ENCODE data around the gene SURF2.

The SURF2 gene

DNA sequence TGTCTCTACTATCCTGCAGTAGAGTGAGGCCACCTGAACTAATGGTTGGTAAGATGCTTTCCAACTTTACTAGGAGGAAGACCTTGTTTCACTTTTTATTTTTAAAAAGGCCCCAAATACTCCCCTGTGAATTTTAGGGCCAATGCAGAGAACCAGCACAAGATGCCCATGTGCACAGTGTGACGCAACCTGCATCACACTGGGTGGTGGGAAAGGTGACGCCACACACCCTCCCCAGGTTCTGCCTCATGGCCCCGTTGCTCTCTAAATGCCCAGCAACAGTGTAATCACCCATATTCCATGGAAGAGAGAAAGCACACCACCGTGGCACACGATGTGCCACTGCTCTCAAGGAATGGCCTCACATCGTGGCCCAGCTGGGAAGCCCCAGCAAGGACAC lies 13.1 kb downstream of the SURF2 start:
- H3K4me3 ChIP-seq (ENCODE audit: low read length, poor library complexity, severe bottlenecking), result peak overlapping the region; percentile 74
- H2AFZ ChIP-seq (ENCODE audit: low read length), result no peak overlapping the region
- peaks cover 16% of the 10 kb centered on the region for H3F3A ChIP-seq (ENCODE audit: low read depth)
- H3K4me2 ChIP-seq (ENCODE audit: low read depth, low read length, poor library complexity, severe bottlenecking), result peak overlapping the region; percentile 96
- H3K27me3 ChIP-seq (ENCODE audit: insufficient read depth, low read length, poor library complexity, severe bottlenecking), result no peaks in the 10 kb centered on the region
- H3K9ac ChIP-seq (ENCODE audit: low read depth, low read length, poor library complexity, severe bottlenecking), result peak overlapping the region; percentile 66
- H3K79me2 ChIP-seq (ENCODE audit: insufficient read depth, low read length), result peaks cover 98% of the 10 kb centered on the region
- peaks cover 46% of the 10 kb centered on the region; the same call in 1 of the 2 replicates for H3K36me3 ChIP-seq (ENCODE audit: insufficient read depth, low read length)
- no peaks in the 10 kb centered on the region for H3K9me3 ChIP-seq (ENCODE audit: insufficient read depth, low read depth, low read length)
- H3K4me1 ChIP-seq (ENCODE audit: insufficient read depth, low read length, poor library complexity, severe bottlenecking), result peaks cover 60% of the 10 kb centered on the region
- no peaks in the 10 kb centered on the region for H3K9me2 ChIP-seq (replicated peaks; ENCODE audit: low read depth, low read length)
- peaks cover 92% of the 10 kb centered on the region for H4K20me1 ChIP-seq (ENCODE audit: insufficient read depth, low read length, poor library complexity, severe bottlenecking)
- TF ChIP-seq EZH2phosphoT487 (IDR thresholded peaks at IDR 0.05; ENCODE audit: borderline replicate concordance), result no peak
- TF ChIP-seq, protein P1, sequence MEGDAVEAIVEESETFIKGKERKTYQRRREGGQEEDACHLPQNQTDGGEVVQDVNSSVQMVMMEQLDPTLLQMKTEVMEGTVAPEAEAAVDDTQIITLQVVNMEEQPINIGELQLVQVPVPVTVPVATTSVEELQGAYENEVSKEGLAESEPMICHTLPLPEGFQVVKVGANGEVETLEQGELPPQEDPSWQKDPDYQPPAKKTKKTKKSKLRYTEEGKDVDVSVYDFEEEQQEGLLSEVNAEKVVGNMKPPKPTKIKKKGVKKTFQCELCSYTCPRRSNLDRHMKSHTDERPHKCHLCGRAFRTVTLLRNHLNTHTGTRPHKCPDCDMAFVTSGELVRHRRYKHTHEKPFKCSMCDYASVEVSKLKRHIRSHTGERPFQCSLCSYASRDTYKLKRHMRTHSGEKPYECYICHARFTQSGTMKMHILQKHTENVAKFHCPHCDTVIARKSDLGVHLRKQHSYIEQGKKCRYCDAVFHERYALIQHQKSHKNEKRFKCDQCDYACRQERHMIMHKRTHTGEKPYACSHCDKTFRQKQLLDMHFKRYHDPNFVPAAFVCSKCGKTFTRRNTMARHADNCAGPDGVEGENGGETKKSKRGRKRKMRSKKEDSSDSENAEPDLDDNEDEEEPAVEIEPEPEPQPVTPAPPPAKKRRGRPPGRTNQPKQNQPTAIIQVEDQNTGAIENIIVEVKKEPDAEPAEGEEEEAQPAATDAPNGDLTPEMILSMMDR (conservative IDR thresholded peaks at IDR 0.05; ENCODE audit: low read length), result no peak

DNA sequence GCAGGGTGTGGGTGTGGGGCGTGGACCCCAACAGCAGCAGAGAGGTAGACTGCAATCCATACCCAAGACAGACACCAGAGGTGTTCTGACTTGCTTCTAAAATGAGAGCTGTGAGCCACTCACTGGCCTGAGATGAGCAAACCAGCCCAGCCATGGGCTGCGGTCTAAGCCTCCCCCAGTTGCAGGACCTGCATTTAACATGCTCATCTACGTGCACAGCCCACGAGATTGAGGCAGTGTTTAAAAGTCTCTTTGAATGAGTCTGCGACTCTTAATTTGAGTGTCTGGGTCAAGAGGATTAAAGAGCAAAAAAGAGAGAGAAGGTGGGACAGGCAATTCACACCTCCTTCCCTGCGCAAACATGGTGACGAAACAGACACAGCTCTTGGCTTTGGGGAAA lies 13.6 kb downstream of the SURF2 start:
- Histone ChIP-seq H4K20me1 (ENCODE audit: insufficient read depth, low read length, poor library complexity, severe bottlenecking) (peaks cover 97% of the 10 kb centered on the region), H3K4me3 (ENCODE audit: low read length, poor library complexity, severe bottlenecking) (peak overlapping the region; percentile 74), H3K9me3 (ENCODE audit: insufficient read depth, low read depth, low read length) (no peaks in the 10 kb centered on the region), H3F3A (ENCODE audit: low read depth) (peaks cover 16% of the 10 kb centered on the region), H3K9me2 (replicated peaks; ENCODE audit: low read depth, low read length) (no peaks in the 10 kb centered on the region), H3K79me2 (ENCODE audit: insufficient read depth, low read length) (peaks cover 100% of the 10 kb centered on the region), H3K36me3 (ENCODE audit: insufficient read depth, low read length) (peaks cover 41% of the 10 kb centered on the region; the same call in 1 of the 2 replicates), H3K27me3 (ENCODE audit: insufficient read depth, low read length, poor library complexity, severe bottlenecking) (no peaks in the 10 kb centered on the region), H3K9ac (ENCODE audit: low read depth, low read length, poor library complexity, severe bottlenecking) (peak overlapping the region; percentile 66), H3K4me2 (ENCODE audit: low read depth, low read length, poor library complexity, severe bottlenecking) (peak overlapping the region; percentile 96), H2AFZ (ENCODE audit: low read length) (no peak overlapping the region), H3K4me1 (ENCODE audit: insufficient read depth, low read length, poor library complexity, severe bottlenecking) (peaks cover 60% of the 10 kb centered on the region)
- TF ChIP-seq EZH2phosphoT487 (IDR thresholded peaks at IDR 0.05; ENCODE audit: borderline replicate concordance), result no peak
- TF ChIP-seq, protein P1 (conservative IDR thresholded peaks at IDR 0.05; ENCODE audit: low read length), result no peak

DNA sequence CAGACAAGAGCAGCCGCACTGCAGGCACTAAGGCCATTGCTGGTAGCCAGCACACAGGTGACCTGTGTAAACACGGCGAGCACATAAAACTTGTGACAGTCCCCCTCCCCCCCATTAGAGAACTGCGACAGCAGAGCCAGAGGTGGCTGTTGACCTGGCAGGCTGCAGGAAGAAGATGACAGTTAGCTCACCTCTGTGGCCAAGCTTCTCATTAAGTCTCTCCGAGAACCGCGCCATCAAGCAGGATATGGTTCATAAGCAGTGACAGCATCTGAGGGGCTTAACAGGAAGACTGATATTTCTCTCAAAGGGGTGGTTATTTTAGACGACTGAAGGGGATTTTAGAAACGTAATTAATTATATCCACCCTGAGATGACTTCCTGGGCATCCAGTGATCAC lies 14.3 kb downstream of the SURF2 start:
- peaks cover 34% of the 10 kb centered on the region; the same call in 1 of the 2 replicates for H3K36me3 ChIP-seq (ENCODE audit: insufficient read depth, low read length)
- peak overlapping the region; percentile 66 for H3K9ac ChIP-seq (ENCODE audit: low read depth, low read length, poor library complexity, severe bottlenecking)

More for the DNA sequence above, 14.3 kb downstream of the SURF2 start:
- Histone ChIP-seq H4K20me1 (ENCODE audit: insufficient read depth, low read length, poor library complexity, severe bottlenecking) (peaks cover 98% of the 10 kb centered on the region), H3K27me3 (ENCODE audit: insufficient read depth, low read length, poor library complexity, severe bottlenecking) (no peaks in the 10 kb centered on the region), H3K4me2 (ENCODE audit: low read depth, low read length, poor library complexity, severe bottlenecking) (peak overlapping the region; percentile 96), H2AFZ (ENCODE audit: low read length) (no peak overlapping the region), H3F3A (ENCODE audit: low read depth) (peaks cover 16% of the 10 kb centered on the region), H3K4me3 (ENCODE audit: low read length, poor library complexity, severe bottlenecking) (peak overlapping the region; percentile 74), H3K4me1 (ENCODE audit: insufficient read depth, low read length, poor library complexity, severe bottlenecking) (peaks cover 60% of the 10 kb centered on the region), H3K79me2 (ENCODE audit: insufficient read depth, low read length) (peaks cover 100% of the 10 kb centered on the region), H3K9me3 (ENCODE audit: insufficient read depth, low read depth, low read length) (no peaks in the 10 kb centered on the region), H3K9me2 (replicated peaks; ENCODE audit: low read depth, low read length) (no peaks in the 10 kb centered on the region)
- TF ChIP-seq, protein P1 (conservative IDR thresholded peaks at IDR 0.05; ENCODE audit: low read length), result no peak
- no peak for TF ChIP-seq EZH2phosphoT487 (IDR thresholded peaks at IDR 0.05; ENCODE audit: borderline replicate concordance)

All from Loucy (cell line).